ENCODE results near the gene DLGAP4. TPM values are rescaled to one million over a fixed set of nuclear protein-coding genes. Genes with fewer than 3 reads are reported as not detected.

Gene DLGAP4
- total and polyA plus RNA-seq, 10 of the 15 experiments (the other 5 are each of a cell fraction or from before 2014, with no cell fraction given): 0.42 to 43.3 (median 19.0) TPM

DNA sequence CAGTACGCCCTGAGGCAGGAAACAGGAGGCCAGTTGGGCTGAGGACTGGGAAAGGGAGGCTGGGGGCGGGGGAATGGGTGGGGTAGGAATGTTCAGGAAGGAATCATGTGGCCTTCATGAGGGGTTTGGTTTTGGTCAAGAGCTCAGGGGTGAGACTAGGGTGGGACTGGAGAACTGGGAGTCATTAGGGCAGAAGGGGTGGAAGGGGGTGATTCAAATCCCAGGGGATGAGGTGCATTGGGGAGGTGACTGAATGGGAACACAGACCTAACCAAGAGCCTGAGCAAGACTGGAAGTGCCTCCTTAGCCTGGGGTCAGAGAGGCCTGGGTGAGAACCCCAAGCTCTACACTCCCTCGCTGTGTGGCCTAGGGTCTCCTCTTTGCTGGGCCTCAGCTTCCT, 86.8 kb downstream of the DLGAP4 start (continued):
- TF ChIP-seq EP300 (IDR thresholded peaks at IDR 0.05; ENCODE audit: borderline replicate concordance in 1 of 2, control insufficient read depth in 1 of 2, low read depth in 2 of 2, low read length in 2 of 2) (no peak), RAD21 (IDR thresholded peaks at IDR 0.05; ENCODE audit: insufficient read depth, low read depth, low read length) (no peak), CBX3 (IDR thresholded peaks at IDR 0.05; ENCODE audit: borderline replicate concordance, low read depth) (no peak), TCF12 (IDR thresholded peaks at IDR 0.05; ENCODE audit: low read depth, low read length) (no peak), BACH1 (IDR thresholded peaks at IDR 0.05; ENCODE audit: borderline replicate concordance) (no peak), ZZZ3 (IDR thresholded peaks at IDR 0.05; ENCODE audit: control insufficient read depth, insufficient read length, low read depth) (no peak), NFYA (IDR thresholded peaks at IDR 0.05; ENCODE audit: borderline replicate concordance, low read depth, low read length) (no peak), KLF5 (IDR thresholded peaks at IDR 0.05; ENCODE audit: partially characterized antibody) (no peak)
- TF ChIP-seq, protein P1, sequence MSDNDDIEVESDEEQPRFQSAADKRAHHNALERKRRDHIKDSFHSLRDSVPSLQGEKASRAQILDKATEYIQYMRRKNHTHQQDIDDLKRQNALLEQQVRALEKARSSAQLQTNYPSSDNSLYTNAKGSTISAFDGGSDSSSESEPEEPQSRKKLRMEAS (IDR thresholded peaks at IDR 0.05; ENCODE audit: low read depth, low read length): no peak
- TF ChIP-seq, protein P2, sequence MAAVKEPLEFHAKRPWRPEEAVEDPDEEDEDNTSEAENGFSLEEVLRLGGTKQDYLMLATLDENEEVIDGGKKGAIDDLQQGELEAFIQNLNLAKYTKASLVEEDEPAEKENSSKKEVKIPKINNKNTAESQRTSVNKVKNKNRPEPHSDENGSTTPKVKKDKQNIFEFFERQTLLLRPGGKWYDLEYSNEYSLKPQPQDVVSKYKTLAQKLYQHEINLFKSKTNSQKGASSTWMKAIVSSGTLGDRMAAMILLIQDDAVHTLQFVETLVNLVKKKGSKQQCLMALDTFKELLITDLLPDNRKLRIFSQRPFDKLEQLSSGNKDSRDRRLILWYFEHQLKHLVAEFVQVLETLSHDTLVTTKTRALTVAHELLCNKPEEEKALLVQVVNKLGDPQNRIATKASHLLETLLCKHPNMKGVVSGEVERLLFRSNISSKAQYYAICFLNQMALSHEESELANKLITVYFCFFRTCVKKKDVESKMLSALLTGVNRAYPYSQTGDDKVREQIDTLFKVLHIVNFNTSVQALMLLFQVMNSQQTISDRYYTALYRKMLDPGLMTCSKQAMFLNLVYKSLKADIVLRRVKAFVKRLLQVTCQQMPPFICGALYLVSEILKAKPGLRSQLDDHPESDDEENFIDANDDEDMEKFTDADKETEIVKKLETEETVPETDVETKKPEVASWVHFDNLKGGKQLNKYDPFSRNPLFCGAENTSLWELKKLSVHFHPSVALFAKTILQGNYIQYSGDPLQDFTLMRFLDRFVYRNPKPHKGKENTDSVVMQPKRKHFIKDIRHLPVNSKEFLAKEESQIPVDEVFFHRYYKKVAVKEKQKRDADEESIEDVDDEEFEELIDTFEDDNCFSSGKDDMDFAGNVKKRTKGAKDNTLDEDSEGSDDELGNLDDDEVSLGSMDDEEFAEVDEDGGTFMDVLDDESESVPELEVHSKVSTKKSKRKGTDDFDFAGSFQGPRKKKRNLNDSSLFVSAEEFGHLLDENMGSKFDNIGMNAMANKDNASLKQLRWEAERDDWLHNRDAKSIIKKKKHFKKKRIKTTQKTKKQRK (IDR thresholded peaks at IDR 0.05; ENCODE audit: low read depth, low read length): no peak
- TF ChIP-seq, protein P3, sequence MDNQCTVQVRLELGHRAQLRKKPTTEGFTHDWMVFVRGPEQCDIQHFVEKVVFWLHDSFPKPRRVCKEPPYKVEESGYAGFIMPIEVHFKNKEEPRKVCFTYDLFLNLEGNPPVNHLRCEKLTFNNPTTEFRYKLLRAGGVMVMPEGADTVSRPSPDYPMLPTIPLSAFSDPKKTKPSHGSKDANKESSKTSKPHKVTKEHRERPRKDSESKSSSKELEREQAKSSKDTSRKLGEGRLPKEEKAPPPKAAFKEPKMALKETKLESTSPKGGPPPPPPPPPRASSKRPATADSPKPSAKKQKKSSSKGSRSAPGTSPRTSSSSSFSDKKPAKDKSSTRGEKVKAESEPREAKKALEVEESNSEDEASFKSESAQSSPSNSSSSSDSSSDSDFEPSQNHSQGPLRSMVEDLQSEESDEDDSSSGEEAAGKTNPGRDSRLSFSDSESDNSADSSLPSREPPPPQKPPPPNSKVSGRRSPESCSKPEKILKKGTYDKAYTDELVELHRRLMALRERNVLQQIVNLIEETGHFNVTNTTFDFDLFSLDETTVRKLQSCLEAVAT (IDR thresholded peaks at IDR 0.05): no peak

Measured in GM12878 (cell line).